Retinal pigment epithelial cell (primary cell): ENCODE measurements around the gene USE1.

Source experiments
- DNase-seq: peaks from one replicate; pipeline ENCODE4 v3.0.0-alpha.2; 2010; ENCODE audit warnings: low read depth
- H3K4me3 ChIP-seq: 2 replicates; pipeline ENCODE4 v1.5.1; 2011; ENCODE audit warnings: mild to moderate bottlenecking, low read length, control low read depth, moderate library complexity
- CTCF ChIP-seq: conservative IDR thresholded peaks from 2 replicates; pipeline ENCODE4 v1.5.1; 2011; ENCODE audit warnings: low read depth, low read length, control low read depth, inconsistent platforms

USE1 gene

GRCh38 chr19:17236811-17237543 lies 21.8 kb downstream of the USE1 start:
- no peak for TF ChIP-seq CTCF
- no peak for DNase-seq
- H3K4me3 ChIP-seq: no peak overlapping the region

GRCh38 chr19:17237747-17238706 lies 22.9 kb downstream of the USE1 start:
- H3K4me3 ChIP-seq: no peak overlapping the region
- no peak for TF ChIP-seq CTCF
- no peak for DNase-seq

- H3K4me3 ChIP-seq: no peak overlapping the region
- no peak for DNase-seq
- no peak for TF ChIP-seq CTCF
Measured at GRCh38 chr19:17240062-17240752, 25.1 kb downstream of the USE1 start.

GRCh38 chr19:17240826-17241399 lies 25.8 kb downstream of the USE1 start:
- no peak for TF ChIP-seq CTCF
- no peak overlapping the region for H3K4me3 ChIP-seq
- DNase-seq: no peak

- DNase-seq: no peak
- H3K4me3 ChIP-seq: no peak overlapping the region
- TF ChIP-seq CTCF: no peak
Measured at GRCh38 chr19:17242431-17243208, 27.5 kb downstream of the USE1 start.

- DNase-seq: no peak
- peak overlapping the region; percentile 65 for H3K4me3 ChIP-seq
- TF ChIP-seq CTCF: no peak
Measured at GRCh38 chr19:17243211-17243829, 28.2 kb downstream of the USE1 start.
